HS-27A (cell line): ENCODE results near the gene RGS7.

Experiments
- DNase-seq: peaks from one replicate; pipeline ENCODE4 v3.0.0-alpha.2; 2012; ENCODE audit warnings: low read depth, missing footprints

RGS7 gene

GRCh38 chr1:241356519-241357365 is at the start of gene RGS7:
TSS of gene RGS7 (minus strand) at chr1:241357205.
- no peak for DNase-seq

- DNase-seq: no peak
These were observed 49.4 kb upstream of the RGS7 start for GRCh38 chr1:241406421-241406820.

GRCh38 chr1:241401156-241401555 is 44.2 kb upstream of the RGS7 start:
- DNase-seq: no peak

- no peak for DNase-seq
These were observed 40.0 kb upstream of the RGS7 start for GRCh38 chr1:241396747-241397681.

- no peak for DNase-seq
These were observed 35.1 kb upstream of the RGS7 start for GRCh38 chr1:241391926-241392710.

GRCh38 chr1:241390526-241390925 is 33.5 kb upstream of the RGS7 start:
- DNase-seq: no peak

- DNase-seq: no peak
These were observed 32.4 kb upstream of the RGS7 start for GRCh38 chr1:241389400-241389799.

GRCh38 chr1:241387216-241387615 is 30.2 kb upstream of the RGS7 start:
- DNase-seq: no peak

- DNase-seq: no peak
These were observed 19.7 kb upstream of the RGS7 start for GRCh38 chr1:241376701-241377100.

- DNase-seq: no peak
These were observed 18.9 kb upstream of the RGS7 start for GRCh38 chr1:241375886-241376285.

GRCh38 chr1:241366196-241366595 is 9.2 kb upstream of the RGS7 start:
- DNase-seq: no peak

GRCh38 chr1:241362350-241362749 is 5.3 kb upstream of the RGS7 start:
- no peak for DNase-seq

- DNase-seq: no peak
These were observed 648 bp upstream of the RGS7 start for GRCh38 chr1:241357366-241358340.

GRCh38 chr1:241356187-241356518 is 852 bp downstream of the RGS7 start:
- DNase-seq: no peak

- no peak for DNase-seq
These were observed 1.5 kb downstream of the RGS7 start for GRCh38 chr1:241355311-241356010.

- no peak for DNase-seq
These were observed 4.6 kb downstream of the RGS7 start for GRCh38 chr1:241352401-241352800.

- DNase-seq: no peak
These were observed 5.2 kb downstream of the RGS7 start for GRCh38 chr1:241351841-241352240.

- no peak for DNase-seq
These were observed 13.0 kb downstream of the RGS7 start for GRCh38 chr1:241343956-241344355.

GRCh38 chr1:241336335-241336734 is 20.7 kb downstream of the RGS7 start:
- DNase-seq: no peak

- DNase-seq: no peak
These were observed 24.0 kb downstream of the RGS7 start for GRCh38 chr1:241332987-241333386.

GRCh38 chr1:241332037-241332409 is 25.0 kb downstream of the RGS7 start:
- DNase-seq: no peak
